Left kidney (tissue), 2 donors: ENCODE measurements around the gene ZNF575. TPM values are rescaled to one million over a fixed set of nuclear protein-coding genes. Genes with fewer than 3 reads are reported as not detected.
"Not testable (repeated sequence)": the region's sequence is repeated elsewhere in the genome, so short reads cannot be mapped to it uniquely, and the experiment has no call there.

ENCODE experiments used
- DNase-seq: peaks from one replicate; pipeline ENCODE4 v3.0.0-alpha.2; 2013
- polyA plus RNA-seq: library from polyadenylated mRNA; unstranded; fragments of 120-200 nt; gene quantifications from one replicate; pipeline ENCODE4 v1.2.1, GENCODE V29; 2013; ENCODE audit not compliant: insufficient read length

The ZNF575 gene
- polyA plus RNA-seq, 1 donor, result 1.6 TPM

DNA sequence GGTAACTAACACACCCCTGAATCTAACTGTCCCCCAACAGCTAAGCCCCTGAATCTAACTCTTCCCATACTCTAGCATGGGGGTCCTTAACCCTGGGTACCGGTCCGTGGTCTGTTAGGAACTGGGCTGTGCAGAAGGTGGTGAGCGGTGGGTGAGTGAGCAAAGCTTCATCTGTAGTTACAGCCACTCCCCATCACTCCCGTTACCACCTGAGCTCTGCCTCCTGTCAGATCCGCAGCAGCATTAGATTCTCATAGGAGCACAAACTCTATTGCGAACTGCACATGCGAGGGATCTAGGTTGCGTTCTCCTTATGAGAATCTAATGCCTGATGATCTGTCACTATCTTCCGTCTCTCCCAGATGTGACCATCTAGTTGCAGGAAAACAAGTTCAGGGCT is 22.3 kb upstream of the ZNF575 start:
- DNase-seq, result no peak

- no peak for DNase-seq
These were observed 21.7 kb upstream of the ZNF575 start for GRCh38 chr19:43511324-43511723.

DNA sequence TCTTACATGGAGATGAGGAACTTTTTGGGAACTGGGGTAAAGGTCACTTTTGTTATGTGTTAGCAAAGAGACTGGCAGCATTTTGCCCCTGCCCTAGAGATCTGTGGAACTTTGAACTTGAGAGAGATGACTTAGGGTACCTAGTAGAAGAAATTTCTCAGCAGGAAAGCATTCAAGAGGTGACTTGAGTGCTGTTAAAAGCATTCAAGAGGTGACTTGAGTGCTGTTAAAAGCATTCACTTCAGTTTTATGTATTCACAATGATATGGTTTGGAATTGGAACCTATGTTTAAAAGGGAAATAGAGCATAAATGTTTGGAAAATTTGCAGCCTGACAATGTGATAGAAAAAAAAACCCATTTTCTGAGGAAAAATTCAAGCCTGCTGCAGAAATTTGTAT is 20.6 kb upstream of the ZNF575 start:
- DNase-seq, result not testable (repeated sequence)

DNA sequence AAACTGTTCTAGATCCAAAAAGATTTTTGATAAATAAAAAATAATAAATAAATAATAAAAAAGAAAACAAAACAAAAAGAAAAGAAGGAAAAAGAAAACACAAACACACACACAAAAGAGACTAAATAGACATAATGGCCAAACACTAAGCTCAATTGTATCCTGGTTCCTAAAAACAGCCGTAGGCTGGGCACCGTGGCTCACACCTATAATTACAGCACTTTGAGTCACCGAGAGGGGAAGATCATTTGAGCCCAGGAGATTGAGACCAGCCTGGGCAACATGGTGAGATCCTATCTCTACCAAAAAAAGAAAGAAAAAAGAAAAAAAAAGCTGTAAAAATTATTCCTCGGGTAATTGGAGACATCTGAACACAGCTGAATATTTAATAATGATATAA is 14.9 kb upstream of the ZNF575 start:
- DNase-seq, result no peak

DNA sequence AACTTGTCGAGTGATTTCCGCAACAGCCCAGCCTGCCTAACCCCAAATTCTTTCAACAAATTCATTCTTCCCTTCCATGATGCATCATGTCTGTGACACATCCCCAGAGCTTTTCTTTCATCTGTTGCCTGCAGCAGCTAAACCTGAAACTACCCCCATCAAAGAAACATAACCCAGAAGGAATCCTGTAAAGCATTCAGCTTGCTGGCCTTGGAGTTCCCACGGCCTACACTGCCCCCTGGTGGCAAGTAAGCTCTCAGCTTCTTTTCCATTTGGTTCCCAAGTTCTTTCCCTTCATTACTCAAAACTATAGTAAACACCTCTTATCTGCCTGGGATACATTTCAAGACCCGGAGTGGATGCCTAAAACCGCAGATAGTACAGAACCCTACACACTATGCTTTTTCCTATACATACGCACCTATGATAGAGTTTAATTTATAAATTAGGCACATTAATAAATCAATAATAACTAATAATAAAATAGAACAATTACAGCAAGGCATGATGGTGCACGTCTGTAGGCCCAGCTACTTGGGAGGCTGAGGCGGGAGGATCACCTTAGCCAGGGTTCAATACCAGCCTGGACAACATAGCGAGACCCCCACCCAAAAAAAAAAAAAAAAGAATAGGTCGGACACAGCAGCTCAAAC is 13.4 kb upstream of the ZNF575 start:
- DNase-seq, result peak; percentile 88

- DNase-seq, result no peak
These were observed 10.1 kb upstream of the ZNF575 start for GRCh38 chr19:43522929-43523328.

DNA sequence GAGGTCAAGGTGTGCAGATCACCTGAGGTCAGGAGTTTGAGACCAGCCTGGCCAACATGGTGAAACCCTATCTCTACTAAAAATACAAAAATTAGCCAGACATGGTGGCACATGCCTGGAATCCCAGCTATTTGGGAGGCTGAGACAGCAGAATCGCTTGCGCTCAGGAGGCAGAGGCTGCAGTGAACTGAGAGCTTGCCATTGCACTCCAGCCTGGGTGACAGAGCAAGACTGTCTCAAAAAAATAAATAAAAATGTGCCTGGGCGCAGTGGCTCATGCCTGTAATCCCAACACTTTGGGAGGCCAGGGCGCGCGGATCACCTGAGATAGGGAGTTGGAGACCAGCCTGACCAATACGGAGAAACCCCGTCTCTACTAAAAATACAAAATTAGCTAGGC is 9.3 kb upstream of the ZNF575 start:
- DNase-seq, result not testable (repeated sequence)

DNA sequence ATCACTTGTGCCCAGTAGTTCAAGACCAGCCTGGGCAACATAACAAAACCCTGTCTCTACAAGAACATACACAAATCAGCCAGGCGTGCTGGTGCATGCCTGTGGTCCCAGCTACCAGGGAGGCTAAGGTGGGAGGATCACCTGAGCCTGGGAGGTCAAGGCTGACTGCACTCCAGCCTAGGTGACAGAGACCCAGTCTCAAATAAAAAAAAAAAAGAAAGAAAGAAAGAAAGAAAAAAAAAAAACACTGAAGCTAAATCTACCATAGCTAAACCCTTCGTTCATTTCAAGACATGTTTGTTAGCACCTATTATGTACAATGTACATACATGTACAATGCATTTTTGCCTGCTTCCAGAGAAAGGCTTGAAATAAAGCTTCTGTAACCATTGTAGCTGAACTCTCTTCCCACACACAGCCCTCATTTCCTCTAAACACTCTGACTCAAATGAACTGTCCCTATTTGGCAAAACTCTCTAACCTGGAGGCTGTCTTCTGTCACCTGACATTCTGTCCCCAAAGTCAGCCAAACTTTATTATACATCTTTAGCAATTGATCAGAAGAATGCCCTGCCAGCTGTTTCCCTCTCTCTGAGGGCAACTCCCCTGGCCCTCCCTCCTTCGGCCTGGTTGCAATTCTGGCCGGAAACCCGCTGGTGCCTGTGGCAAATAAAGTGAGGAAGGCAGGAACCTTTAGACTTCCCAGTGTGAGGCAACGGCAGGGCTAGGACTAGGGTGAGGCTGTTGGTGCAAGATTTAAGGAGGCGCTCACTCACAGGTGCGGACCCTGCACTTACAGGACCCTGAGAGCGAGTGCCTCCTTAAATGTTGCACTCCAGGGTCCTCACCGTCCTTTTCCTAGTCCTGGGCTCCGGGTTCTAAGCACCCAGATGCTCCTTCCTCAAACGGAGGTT is 7.8 kb upstream of the ZNF575 start:
- DNase-seq, result no peak

- no peak for DNase-seq
These were observed 6.9 kb upstream of the ZNF575 start for GRCh38 chr19:43525836-43526771.

DNA sequence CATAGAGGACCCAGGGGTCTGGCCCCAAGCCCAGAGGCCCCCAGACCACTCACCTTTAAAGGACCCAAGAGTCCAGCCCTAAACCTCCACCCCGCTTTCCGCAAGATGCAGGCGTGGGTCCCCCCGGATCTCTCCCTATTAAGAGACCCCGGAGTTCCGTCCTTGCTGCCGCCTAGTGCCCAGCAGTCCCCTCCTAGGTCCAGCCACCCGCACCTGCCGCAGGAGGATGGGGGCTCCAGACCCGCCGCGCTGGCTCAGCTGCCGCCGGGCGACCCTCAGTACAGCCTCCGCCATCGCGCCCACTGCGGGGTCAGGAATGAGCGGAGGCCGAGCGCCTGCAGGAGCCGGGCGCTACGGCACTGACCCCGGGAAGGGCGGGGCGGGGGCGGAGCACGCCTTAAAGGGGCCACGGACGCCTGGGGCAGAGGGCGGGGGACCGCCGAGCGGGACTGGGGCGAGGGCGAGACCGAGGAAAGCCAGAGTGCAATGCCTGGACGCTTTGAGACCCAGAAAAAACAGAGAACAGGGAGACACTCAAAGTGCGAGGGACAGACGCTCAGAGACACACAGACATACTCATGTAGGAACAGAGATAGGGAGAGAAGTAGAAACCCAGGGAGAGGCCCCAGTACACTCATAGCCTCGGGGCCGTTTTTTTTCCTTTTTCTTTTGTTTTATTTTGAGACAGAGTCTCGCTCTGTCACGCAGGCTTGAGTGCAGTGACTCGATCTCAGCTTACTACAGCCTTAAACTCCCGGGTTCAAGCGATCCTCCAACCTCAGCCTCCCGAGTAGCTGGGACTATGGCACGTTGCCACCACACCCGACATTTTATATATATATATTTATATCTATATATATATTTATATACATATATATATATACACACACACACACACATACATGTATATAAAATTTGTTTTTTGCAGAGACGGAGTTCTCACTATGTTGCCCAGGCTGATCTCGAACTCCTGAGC is 5.8 kb upstream of the ZNF575 start, which contains the start of gene ETHE1:
Gene ETHE1 (minus strand): TSS at position 318 of the 976 bp plus-strand sequence. CDS start 24 bp downstream, at position 294.
- DNase-seq, result no peak

DNA sequence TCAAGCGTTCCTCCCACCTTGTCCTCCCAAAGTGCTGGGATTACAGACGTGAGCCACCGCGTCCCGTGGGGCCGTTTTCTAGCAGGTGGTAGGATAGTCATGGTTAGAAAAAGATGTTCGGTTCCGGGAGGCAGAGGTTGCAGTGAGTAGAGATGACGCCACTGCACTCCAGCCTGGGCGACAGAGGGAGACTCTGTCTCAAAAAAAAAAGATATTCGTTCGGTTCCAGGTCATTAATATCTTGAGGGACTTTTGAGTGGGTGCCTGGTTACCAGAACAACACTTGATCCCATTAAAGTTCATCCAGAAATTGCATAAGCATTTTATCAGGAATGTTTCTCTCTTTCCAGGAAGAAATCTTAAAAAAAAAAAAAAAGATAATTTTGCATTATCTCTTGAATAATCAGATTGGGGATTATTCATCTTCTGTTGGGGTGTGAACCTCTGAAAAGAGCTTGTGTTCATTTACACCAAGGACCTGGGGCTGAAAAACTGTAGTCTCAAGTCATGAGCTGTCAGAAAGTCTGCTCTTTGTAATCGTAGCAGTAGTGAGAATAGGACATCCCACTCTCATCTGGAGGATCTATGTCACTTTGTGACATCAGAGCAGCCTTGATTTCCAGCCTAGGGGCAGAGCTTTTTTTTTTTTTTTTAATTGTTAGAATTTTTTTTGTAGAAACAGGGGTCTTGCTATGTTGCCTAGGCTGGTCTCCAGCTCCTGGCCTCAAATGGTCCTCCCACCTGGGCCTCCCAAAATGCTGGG is 4.9 kb upstream of the ZNF575 start:
- no peak for DNase-seq

DNA sequence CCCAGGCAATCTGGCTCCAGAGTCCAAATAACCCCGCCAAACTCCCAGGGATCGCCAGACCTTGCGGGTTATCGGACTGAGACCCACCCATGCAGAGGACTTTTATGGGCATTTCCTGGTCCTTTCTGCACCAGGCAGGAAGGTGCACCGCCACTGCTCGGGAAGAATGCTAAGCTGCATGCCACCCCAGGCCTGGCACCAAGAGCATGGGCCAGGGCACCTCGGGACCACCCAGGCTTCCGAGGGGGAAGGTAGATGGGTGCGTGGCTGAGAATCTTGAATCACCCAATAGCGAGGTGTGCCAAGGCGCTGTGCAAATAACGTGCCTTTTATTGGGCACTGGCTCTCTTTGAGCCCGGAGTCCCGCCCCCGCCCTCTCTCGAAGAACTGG is 422 bp upstream of the ZNF575 start:
- DNase-seq, result no peak

DNA sequence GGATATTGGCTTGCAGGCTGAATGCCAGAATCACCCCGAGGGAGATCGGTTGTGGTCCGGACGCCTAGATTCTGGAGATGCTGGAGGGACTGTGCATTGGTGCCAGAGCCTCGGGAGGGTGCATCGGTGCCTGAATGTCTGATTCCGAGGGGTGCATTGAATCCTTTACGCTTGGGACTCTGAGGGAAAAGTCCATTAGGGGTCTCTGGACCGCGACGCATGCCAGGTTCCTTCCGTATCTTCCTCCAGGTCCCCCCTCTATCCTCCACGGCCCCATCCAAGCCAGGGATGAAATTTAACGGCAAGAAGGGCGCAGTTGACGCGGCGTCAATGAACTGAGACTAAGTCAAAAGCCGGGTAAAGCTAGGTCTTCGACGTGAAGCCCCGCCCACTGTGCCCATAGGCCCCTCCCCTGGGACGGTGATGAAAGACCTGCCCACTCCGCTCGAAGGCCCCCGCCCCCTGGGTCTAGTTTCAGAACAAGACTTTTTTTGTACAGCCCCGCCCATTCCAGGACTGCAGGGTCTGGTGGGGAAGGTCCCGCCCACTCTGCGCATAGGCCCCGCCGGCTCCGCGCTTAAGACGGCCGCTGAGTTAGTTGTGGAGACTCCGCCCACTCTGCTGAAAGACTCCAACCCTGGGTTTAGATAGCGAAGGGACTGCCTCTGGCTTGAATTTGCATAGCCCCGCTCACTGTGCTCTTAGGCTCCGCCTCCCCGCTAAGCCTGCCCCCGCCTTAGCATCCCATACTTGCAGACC is 737 bp downstream of the ZNF575 start:
- DNase-seq, result peak; percentile 99

- no peak for DNase-seq
These were observed 1.4 kb downstream of the ZNF575 start for GRCh38 chr19:43534305-43534815.

- peak; percentile 72 for DNase-seq
These were observed 2.1 kb downstream of the ZNF575 start for GRCh38 chr19:43534816-43535761.

- DNase-seq, result no peak
These were observed 5.9 kb downstream of the ZNF575 start for GRCh38 chr19:43538922-43539321.

GRCh38 chr19:43540381-43540780 is 7.4 kb downstream of the ZNF575 start:
- no peak for DNase-seq
